Measurements from ENCODE around the gene EYS. TPM values are rescaled to one million over a fixed set of nuclear protein-coding genes. Genes with fewer than 3 reads are reported as not detected.

Gene EYS
- total and polyA plus RNA-seq, 8 donors: 0.24 to 0.85 (median 0.55) TPM

- H3K4me1 ChIP-seq: peaks cover 0 to 4% of the 10 kb centered on the region in 2 donors
- H3K9me3 ChIP-seq: no peaks in the 10 kb centered on the region
- H3K4me3 ChIP-seq: no peak overlapping the region
- no peak for ATAC-seq
- no peaks in the 10 kb centered on the region for H3K27me3 ChIP-seq
- no peaks in the 10 kb centered on the region for H3K36me3 ChIP-seq
- no peak overlapping the region for H3K27ac ChIP-seq
- intact Hi-C loops (cut with DNase I): no loop called here
- DNase-seq: no peak
- TF ChIP-seq, protein P1, sequence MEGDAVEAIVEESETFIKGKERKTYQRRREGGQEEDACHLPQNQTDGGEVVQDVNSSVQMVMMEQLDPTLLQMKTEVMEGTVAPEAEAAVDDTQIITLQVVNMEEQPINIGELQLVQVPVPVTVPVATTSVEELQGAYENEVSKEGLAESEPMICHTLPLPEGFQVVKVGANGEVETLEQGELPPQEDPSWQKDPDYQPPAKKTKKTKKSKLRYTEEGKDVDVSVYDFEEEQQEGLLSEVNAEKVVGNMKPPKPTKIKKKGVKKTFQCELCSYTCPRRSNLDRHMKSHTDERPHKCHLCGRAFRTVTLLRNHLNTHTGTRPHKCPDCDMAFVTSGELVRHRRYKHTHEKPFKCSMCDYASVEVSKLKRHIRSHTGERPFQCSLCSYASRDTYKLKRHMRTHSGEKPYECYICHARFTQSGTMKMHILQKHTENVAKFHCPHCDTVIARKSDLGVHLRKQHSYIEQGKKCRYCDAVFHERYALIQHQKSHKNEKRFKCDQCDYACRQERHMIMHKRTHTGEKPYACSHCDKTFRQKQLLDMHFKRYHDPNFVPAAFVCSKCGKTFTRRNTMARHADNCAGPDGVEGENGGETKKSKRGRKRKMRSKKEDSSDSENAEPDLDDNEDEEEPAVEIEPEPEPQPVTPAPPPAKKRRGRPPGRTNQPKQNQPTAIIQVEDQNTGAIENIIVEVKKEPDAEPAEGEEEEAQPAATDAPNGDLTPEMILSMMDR (IDR thresholded peaks at IDR 0.05): no peak
Observed at GRCh38 chr6:63930848-63931247, 1776.2 kb downstream of the EYS start.

DNA sequence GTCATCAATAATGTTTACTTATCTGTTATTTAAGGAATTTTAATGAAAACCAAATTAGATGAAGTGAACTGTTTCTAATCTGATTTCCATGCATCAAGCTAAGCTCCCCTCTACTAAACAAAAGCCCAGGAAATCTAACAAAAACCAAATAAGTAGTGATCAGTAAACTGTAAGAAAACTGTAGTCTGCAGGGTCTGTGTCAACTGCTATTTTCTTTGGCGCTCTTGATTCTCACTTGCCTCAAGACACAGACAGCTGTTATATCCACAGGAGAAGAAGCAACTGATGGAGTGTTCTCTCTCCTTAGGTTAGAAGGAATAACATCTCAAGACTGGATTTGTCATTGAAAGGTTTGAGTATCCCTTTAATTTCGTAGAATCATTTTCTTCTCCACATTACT lies 1777.9 kb downstream of the EYS start:
- no peaks in the 10 kb centered on the region for H3K36me3 ChIP-seq
- H3K4me3 ChIP-seq: no peak overlapping the region
- H3K27ac ChIP-seq: no peak overlapping the region
- H3K9me3 ChIP-seq: no peaks in the 10 kb centered on the region
- H3K27me3 ChIP-seq: no peaks in the 10 kb centered on the region
- ATAC-seq (no peak), DNase-seq (no peak)
- intact Hi-C loops (cut with DNase I): no loop called here
- H3K4me1 ChIP-seq: peaks cover 0 to 4% of the 10 kb centered on the region in 2 donors
- TF ChIP-seq, protein P1 (IDR thresholded peaks at IDR 0.05): no peak

DNA sequence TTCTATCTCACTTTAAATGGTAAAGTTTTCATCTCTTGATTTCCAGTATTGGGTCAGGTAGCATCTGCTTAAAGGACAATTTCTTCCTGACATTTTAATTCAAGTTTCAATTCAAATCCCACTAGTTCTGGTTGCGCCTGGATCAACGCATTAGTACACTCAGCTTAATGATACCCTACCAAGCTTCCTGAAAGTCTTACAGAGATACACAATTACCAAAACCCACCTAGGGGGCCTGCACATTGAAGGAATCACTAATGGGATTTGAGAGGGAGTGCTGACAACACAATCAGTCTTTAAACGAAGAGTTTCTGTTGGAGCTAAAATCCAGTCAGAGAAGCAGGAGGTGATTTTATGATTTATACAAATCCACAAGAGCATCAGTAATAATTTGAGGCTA lies 1778.4 kb downstream of the EYS start:
- no peak overlapping the region for H3K4me3 ChIP-seq
- no peak for ATAC-seq
- H3K27ac ChIP-seq: no peak overlapping the region
- H3K27me3 ChIP-seq: no peaks in the 10 kb centered on the region
- H3K9me3 ChIP-seq: no peaks in the 10 kb centered on the region
- intact Hi-C loops (cut with DNase I): no loop called here
- TF ChIP-seq, protein P1 (IDR thresholded peaks at IDR 0.05): no peak
- no peaks in the 10 kb centered on the region for H3K36me3 ChIP-seq
- no peak for DNase-seq
- H3K4me1 ChIP-seq: peaks cover 0 to 4% of the 10 kb centered on the region in 2 donors

- peaks cover 0 to 4% of the 10 kb centered on the region in 2 donors for H3K4me1 ChIP-seq
- peak; percentile 21 for ATAC-seq
- H3K27ac ChIP-seq: no peak overlapping the region
- H3K27me3 ChIP-seq: no peaks in the 10 kb centered on the region
- intact Hi-C loops (cut with DNase I): no loop called here
- no peaks in the 10 kb centered on the region for H3K36me3 ChIP-seq
- H3K4me3 ChIP-seq: no peak overlapping the region
- no peaks in the 10 kb centered on the region for H3K9me3 ChIP-seq
- TF ChIP-seq, protein P1 (IDR thresholded peaks at IDR 0.05): no peak
- DNase-seq: peak in 2 of 4 donors; percentile 88 to 90
Observed at GRCh38 chr6:63926950-63927927, 1779.8 kb downstream of the EYS start.

DNA sequence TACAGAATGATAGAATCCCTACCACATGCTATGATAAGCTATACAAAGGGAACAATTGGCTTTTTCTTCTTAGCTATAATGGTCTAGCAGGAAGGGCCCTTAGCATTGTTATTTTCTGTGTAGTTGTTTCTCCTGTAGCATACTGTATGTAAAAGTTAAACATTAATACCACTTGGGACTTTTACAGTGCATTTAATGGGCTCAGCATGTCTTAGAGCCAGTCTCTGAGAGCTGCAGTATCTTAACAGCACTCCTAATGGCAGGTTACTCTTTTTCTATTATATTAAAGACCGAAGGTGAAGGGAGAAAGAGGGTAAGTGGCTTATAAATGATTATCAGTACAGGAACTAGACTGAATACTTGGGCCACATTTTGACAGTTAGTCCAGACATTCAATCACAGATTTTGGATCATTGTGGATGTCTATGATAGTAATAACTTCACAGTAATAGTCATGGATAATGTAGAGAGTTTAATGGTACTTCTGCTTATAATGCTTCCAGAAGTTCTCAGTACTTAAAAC lies 1780.7 kb downstream of the EYS start:
- no peak overlapping the region for H3K27ac ChIP-seq
- intact Hi-C loops (cut with DNase I): no loop called here
- TF ChIP-seq, protein P1 (IDR thresholded peaks at IDR 0.05): no peak
- no peaks in the 10 kb centered on the region for H3K36me3 ChIP-seq
- H3K4me1 ChIP-seq: peaks cover 0 to 4% of the 10 kb centered on the region in 2 donors
- H3K4me3 ChIP-seq: no peak overlapping the region
- no peaks in the 10 kb centered on the region for H3K9me3 ChIP-seq
- no peaks in the 10 kb centered on the region for H3K27me3 ChIP-seq
- ATAC-seq (peak; percentile 53), DNase-seq (no peak)

Measured in left lung (tissue), 10 donors.